Lower leg skin (tissue), 4 donors: ENCODE measurements around the gene CAMTA1. TPM values are rescaled to one million over a fixed set of nuclear protein-coding genes. Genes with fewer than 3 reads are reported as not detected.
"Not testable (repeated sequence)": the region's sequence is repeated elsewhere in the genome, so short reads cannot be mapped to it uniquely, and the experiment has no call there.

Experiments used
- DNase-seq, 2 donors: peaks; one replicate each; pipeline ENCODE4 v3.0.0-alpha.2; 2019; ENCODE audit warnings: low spot score in 2 of 2
- H3K4me3 ChIP-seq: fragments of 200-600 bp; sonication (generic); 2 replicates; pipeline ENCODE4 v1.5.1; 2017; ENCODE audit warnings: mild to moderate bottlenecking, low read depth; ENCODE audit not compliant: poor library complexity, severe bottlenecking
- POLR2A ChIP-seq, 2 donors: fragments of 450-650 bp; IDR thresholded peaks; one replicate each; pipeline ENCODE4 v1.6.1; 2016 to 2017; ENCODE audit warnings: antibody characterized with exemption in 2 of 2, mild to moderate bottlenecking in 1 of 2, moderate library complexity in 1 of 2
- WGBS, 2 donors: methylation state at CpG; one replicate each; pipeline ENCODE4 v1.1.5; 2018; 5-methylcytosine and 5-hydroxymethylcytosine counted together
- intact Hi-C: fragments of 100-400 bp; cut with DNase I; formaldehyde crosslinking; loops from one replicate; pipeline ENCODE4 v1.15.0; 2023; ENCODE audit warnings: low total_unique reads
- total RNA-seq, 4 donors: library from RNA; depleted of rRNA; stranded (reverse); fragments of >200 nt; gene quantifications; one replicate each; pipeline ENCODE4 v1.1.0, GENCODE V29; 2016
- TF ChIP-seq, protein P1 (sequence below), 3 donors: fragments of 450-650 bp; IDR thresholded peaks; one replicate each; pipeline ENCODE4 v1.5.1; 2016; ENCODE audit warnings: antibody characterized with exemption in 3 of 3, mild to moderate bottlenecking in 3 of 3, moderate library complexity in 2 of 3

Gene CAMTA1
- total RNA-seq, 4 donors from 2014 or later = 24.4 to 52.3 (median 32.9) TPM

DNA sequence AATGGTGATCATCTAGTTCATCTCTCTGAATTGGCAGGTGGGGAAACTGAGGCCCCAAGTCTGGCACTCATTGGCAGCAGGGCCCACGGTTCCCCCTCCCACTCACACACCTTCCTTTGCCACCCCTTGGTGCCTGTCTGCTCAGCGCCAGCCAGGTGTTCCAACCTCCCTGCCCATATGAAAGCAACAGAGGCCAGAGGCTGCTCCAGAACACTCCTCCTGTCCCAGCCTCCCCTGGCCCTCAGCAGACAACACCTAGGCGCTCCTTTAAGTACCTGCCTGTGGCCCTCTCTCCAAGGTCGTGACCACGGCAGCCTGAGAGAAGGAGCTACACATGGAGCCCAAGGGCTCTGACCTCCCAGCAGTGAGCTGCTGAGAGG, 623.5 kb downstream of the CAMTA1 start:
- WGBS, 2 donors = 91 to 93% methylated on average over 5 of the region's 5 CpGs
- H3K4me3 ChIP-seq = no peak overlapping the region
- peak; percentile 12 to 76 for DNase-seq
- TF ChIP-seq POLR2A (IDR thresholded peaks at IDR 0.05) = no peak
- TF ChIP-seq, protein P1, sequence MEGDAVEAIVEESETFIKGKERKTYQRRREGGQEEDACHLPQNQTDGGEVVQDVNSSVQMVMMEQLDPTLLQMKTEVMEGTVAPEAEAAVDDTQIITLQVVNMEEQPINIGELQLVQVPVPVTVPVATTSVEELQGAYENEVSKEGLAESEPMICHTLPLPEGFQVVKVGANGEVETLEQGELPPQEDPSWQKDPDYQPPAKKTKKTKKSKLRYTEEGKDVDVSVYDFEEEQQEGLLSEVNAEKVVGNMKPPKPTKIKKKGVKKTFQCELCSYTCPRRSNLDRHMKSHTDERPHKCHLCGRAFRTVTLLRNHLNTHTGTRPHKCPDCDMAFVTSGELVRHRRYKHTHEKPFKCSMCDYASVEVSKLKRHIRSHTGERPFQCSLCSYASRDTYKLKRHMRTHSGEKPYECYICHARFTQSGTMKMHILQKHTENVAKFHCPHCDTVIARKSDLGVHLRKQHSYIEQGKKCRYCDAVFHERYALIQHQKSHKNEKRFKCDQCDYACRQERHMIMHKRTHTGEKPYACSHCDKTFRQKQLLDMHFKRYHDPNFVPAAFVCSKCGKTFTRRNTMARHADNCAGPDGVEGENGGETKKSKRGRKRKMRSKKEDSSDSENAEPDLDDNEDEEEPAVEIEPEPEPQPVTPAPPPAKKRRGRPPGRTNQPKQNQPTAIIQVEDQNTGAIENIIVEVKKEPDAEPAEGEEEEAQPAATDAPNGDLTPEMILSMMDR (IDR thresholded peaks at IDR 0.05) = no peak
- intact Hi-C loops = no loop called here

DNA sequence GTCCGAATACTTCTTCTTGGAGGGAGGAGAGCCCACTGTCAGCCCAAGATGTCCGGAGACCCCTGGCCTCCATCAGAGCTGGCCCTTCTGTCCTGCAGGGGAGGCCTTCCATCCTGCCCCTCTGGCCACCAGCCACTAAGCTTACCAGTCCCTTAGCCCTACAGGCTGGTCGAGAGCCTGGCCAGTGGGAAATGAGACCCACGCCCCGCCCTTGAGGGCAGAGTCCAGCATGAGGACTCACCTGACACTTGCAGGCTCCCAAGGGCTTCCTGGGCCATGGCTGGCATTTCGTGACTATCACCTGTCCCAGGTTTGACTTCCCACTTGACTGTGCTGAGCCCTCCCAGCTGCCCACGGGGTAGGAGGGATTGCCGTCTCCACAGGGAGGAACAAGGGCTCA, 624.0 kb downstream of the CAMTA1 start:
- WGBS, 2 donors = 84 to 90% methylated on average over 6 to 8 of the region's 8 CpGs
- TF ChIP-seq POLR2A (IDR thresholded peaks at IDR 0.05) = no peak
- TF ChIP-seq, protein P1 (IDR thresholded peaks at IDR 0.05) = no peak
- no peak overlapping the region for H3K4me3 ChIP-seq
- peak; percentile 12 to 76 for DNase-seq
- intact Hi-C loops = no loop called here

DNA sequence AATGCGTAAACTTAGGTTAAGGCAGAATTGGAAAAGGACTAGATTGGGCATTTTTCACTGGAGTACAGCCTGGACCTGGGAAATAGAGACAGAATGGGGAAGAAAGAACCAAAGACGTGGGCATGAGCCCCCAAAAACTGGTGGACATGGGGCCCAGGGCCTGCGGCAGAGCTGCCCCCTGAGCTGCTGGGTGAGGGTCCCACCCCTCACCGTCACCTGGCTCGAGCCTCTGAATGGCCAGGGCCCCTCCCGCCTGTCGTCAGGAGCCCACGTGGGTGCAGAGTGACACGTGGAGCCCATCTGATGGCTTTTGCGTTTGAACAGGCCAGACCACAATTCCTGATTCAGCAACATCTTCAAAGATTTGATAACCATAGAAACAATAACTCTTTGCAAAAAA, 624.9 kb downstream of the CAMTA1 start:
- TF ChIP-seq, protein P1 (IDR thresholded peaks at IDR 0.05) = no peak
- TF ChIP-seq POLR2A (IDR thresholded peaks at IDR 0.05) = no peak
- DNase-seq = peak in 1 of 2 donors; percentile 39
- no peak overlapping the region for H3K4me3 ChIP-seq
- intact Hi-C loops = no loop called here
- WGBS, 2 donors = 58 to 70% methylated on average over 10 of the region's 10 CpGs

DNA sequence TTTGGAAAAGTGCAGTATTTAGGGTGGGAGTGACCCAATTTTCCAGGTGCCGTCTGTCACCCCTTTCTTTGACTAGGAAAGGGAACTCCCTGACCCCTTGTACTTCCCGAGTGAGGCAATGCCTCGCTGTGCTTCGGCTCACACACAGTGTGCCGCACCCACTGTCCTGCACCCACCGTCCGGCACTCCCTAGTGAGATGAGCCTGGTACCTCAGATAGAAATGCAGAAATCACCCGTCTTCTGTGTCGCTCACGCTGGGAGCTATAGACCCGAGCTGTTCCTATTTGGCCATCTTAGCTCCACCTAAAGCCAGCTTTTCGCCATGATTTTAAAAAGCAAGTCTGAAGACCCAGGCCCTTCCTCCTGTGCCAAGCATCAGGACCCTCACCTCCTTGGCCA, 632.4 kb downstream of the CAMTA1 start:
- peak in 1 of 2 donors; percentile 69 for DNase-seq
- intact Hi-C loops, H3K4me3 ChIP-seq: not testable (repeated sequence)
- 81 to 91% methylated on average over 12 of the region's 12 CpGs for WGBS, 2 donors

DNA sequence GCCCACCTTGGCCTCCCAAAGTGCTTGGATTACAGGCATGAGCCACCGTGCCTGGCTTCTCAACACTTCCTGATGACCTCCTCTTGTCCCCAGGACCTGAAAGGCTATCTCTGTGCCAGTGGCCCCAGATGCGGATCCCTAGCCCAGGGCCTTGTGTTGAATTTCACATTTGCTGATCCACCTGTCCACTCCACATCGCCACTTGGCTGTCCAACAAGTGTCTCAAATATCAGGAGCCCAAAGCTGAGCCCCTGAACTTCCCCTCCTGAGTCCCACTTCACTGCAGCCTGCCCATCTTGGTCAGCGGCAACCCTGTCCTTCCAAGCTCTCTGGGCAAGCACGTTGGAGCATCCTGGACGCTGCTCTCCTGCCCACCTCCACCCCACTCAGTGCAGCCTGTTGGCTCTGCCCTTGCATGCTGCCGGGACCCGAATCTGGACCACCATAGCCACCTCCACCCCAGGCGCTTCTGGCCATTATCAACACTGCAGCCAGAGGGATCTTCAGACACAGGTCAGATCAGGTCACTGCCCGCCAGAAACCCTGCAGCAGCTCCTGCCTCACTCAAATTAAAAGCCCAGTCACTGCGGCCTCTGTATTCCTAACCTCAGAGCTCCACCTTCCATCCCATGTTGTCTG, 633.3 kb downstream of the CAMTA1 start:
- intact Hi-C loops = no loop called here
- TF ChIP-seq, protein P1 (IDR thresholded peaks at IDR 0.05) = no peak
- no peak for TF ChIP-seq POLR2A (IDR thresholded peaks at IDR 0.05)
- no peak overlapping the region for H3K4me3 ChIP-seq
- peak; percentile 8 to 69 for DNase-seq
- WGBS, 2 donors = 79 to 82% methylated on average over 10 of the region's 11 CpGs

DNA sequence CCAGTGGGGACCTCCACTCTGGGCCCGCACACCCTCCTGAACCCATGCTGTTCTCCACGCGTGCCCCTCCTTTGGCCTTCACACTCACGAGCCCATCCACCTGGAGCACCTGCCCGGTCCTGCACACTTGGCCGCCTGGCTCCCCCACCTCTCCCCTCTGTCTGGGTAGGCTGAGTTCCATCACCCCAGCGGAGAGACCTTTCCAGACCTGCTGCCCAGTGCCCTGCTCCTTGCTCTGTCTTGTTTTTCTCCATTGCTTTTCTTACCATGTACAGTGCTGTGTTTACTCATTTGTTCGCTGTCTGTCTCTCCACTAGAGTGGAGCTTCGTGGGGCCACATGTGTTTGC, 634.8 kb downstream of the CAMTA1 start:
- 79% methylated on average over 9 of the region's 9 CpGs for WGBS, 2 donors
- intact Hi-C loops = no loop called here
- H3K4me3 ChIP-seq = no peak overlapping the region
- TF ChIP-seq POLR2A (IDR thresholded peaks at IDR 0.05) = no peak
- TF ChIP-seq, protein P1 (IDR thresholded peaks at IDR 0.05) = no peak
- peak in 1 of 2 donors; percentile 67 for DNase-seq
